Measurements from ENCODE around the gene MATN1. TPM values are rescaled to one million over a fixed set of nuclear protein-coding genes. Genes with fewer than 3 reads are reported as not detected.

Gene MATN1
- total RNA-seq, 2 donors from 2014 or later: 0.31 to 0.66 TPM

- H3K27ac Mint-ChIP-seq: peak overlapping the region in 1 of 2 donors; percentile 55
- no peaks in the 10 kb centered on the region for H3K36me3 Mint-ChIP-seq
- ATAC-seq (no peak), DNase-seq (ENCODE audit: low spot score in 2 of 2) (no peak)
- H3K9me3 Mint-ChIP-seq: no peaks in the 10 kb centered on the region
Observed at GRCh38 chr1:30704765-30705509, 18.4 kb downstream of the MATN1 start.

- Mint-ChIP-seq H3K36me3 (no peaks in the 10 kb centered on the region), H3K27ac (peak overlapping the region in 1 of 2 donors; percentile 55), H3K9me3 (no peaks in the 10 kb centered on the region)
- ATAC-seq (no peak), DNase-seq (ENCODE audit: low spot score in 2 of 2) (no peak)
Observed at GRCh38 chr1:30704271-30704670, 19.1 kb downstream of the MATN1 start.

GRCh38 chr1:30702823-30703222, 20.6 kb downstream of the MATN1 start:
- H3K27ac Mint-ChIP-seq: no peak overlapping the region
- DNase-seq (ENCODE audit: low spot score in 2 of 2): no peak
- ATAC-seq: no peak
- no peaks in the 10 kb centered on the region for H3K9me3 Mint-ChIP-seq
- no peaks in the 10 kb centered on the region for H3K36me3 Mint-ChIP-seq

- H3K36me3 Mint-ChIP-seq: no peaks in the 10 kb centered on the region
- ATAC-seq (no peak), DNase-seq (ENCODE audit: low spot score in 2 of 2) (no peak)
- no peak overlapping the region for H3K27ac Mint-ChIP-seq
- H3K9me3 Mint-ChIP-seq: no peaks in the 10 kb centered on the region
Observed at GRCh38 chr1:30701258-30701633, 22.1 kb downstream of the MATN1 start.

GRCh38 chr1:30700528-30701257, 22.7 kb downstream of the MATN1 start:
- Mint-ChIP-seq H3K27ac (no peak overlapping the region), H3K9me3 (no peaks in the 10 kb centered on the region), H3K36me3 (no peaks in the 10 kb centered on the region)
- ATAC-seq (no peak), DNase-seq (ENCODE audit: low spot score in 2 of 2) (no peak)

GRCh38 chr1:30699762-30700161, 23.6 kb downstream of the MATN1 start:
- Mint-ChIP-seq H3K36me3 (no peaks in the 10 kb centered on the region), H3K27ac (no peak overlapping the region), H3K9me3 (no peaks in the 10 kb centered on the region)
- DNase-seq (ENCODE audit: low spot score in 2 of 2): no peak
- no peak for ATAC-seq

GRCh38 chr1:30698401-30698981, 24.9 kb downstream of the MATN1 start:
- Mint-ChIP-seq H3K27ac (no peak overlapping the region), H3K36me3 (no peaks in the 10 kb centered on the region), H3K9me3 (no peaks in the 10 kb centered on the region)
- DNase-seq (ENCODE audit: low spot score in 2 of 2) (no peak), ATAC-seq (no peak)

- DNase-seq (ENCODE audit: low spot score in 2 of 2) (peak in 1 of 2 donors; percentile 51), ATAC-seq (no peak)
- H3K36me3 Mint-ChIP-seq: no peaks in the 10 kb centered on the region
- H3K27ac Mint-ChIP-seq: no peak overlapping the region
- no peaks in the 10 kb centered on the region for H3K9me3 Mint-ChIP-seq
Observed at GRCh38 chr1:30697571-30698376, 25.6 kb downstream of the MATN1 start.

- Mint-ChIP-seq H3K27ac (no peak overlapping the region), H3K9me3 (no peaks in the 10 kb centered on the region), H3K36me3 (no peaks in the 10 kb centered on the region)
- DNase-seq (ENCODE audit: low spot score in 2 of 2) (peak in 1 of 2 donors; percentile 30), ATAC-seq (no peak)
Observed at GRCh38 chr1:30696831-30697230, 26.6 kb downstream of the MATN1 start.

GRCh38 chr1:30695439-30695841, 27.9 kb downstream of the MATN1 start:
- ATAC-seq: no peak
- H3K36me3 Mint-ChIP-seq: no peaks in the 10 kb centered on the region
- no peaks in the 10 kb centered on the region for H3K9me3 Mint-ChIP-seq
- H3K27ac Mint-ChIP-seq: no peak overlapping the region
- no peak for DNase-seq (ENCODE audit: low spot score in 2 of 2)

- Mint-ChIP-seq H3K27ac (no peak overlapping the region), H3K36me3 (no peaks in the 10 kb centered on the region)
Observed at GRCh38 chr1:30694280-30695175, 28.9 kb downstream of the MATN1 start.

GRCh38 chr1:30693822-30694221, 29.6 kb downstream of the MATN1 start:
- Mint-ChIP-seq H3K27ac (no peak overlapping the region), H3K36me3 (no peaks in the 10 kb centered on the region), H3K9me3 (no peaks in the 10 kb centered on the region)
- DNase-seq (ENCODE audit: low spot score in 2 of 2) (peak in 1 of 2 donors; percentile 33), ATAC-seq (no peak)

More at GRCh38 chr1:30694280-30695175, 28.9 kb downstream of the MATN1 start:
- H3K9me3 Mint-ChIP-seq: no peaks in the 10 kb centered on the region
- ATAC-seq: no peak
- DNase-seq (ENCODE audit: low spot score in 2 of 2): peak in 1 of 2 donors; percentile 18

GRCh38 chr1:30693366-30693765, 30.0 kb downstream of the MATN1 start:
- ATAC-seq (no peak), DNase-seq (ENCODE audit: low spot score in 2 of 2) (no peak)
- H3K36me3 Mint-ChIP-seq: no peaks in the 10 kb centered on the region
- no peak overlapping the region for H3K27ac Mint-ChIP-seq
- H3K9me3 Mint-ChIP-seq: no peaks in the 10 kb centered on the region

GRCh38 chr1:30692948-30693301, 30.5 kb downstream of the MATN1 start:
- Mint-ChIP-seq H3K27ac (no peak overlapping the region), H3K36me3 (no peaks in the 10 kb centered on the region), H3K9me3 (no peaks in the 10 kb centered on the region)
- peak in 1 of 2 donors; percentile 28 for DNase-seq (ENCODE audit: low spot score in 2 of 2)
- no peak for ATAC-seq

GRCh38 chr1:30692201-30692947, 31.0 kb downstream of the MATN1 start:
- DNase-seq (ENCODE audit: low spot score in 2 of 2) (peak in 1 of 2 donors; percentile 30), ATAC-seq (no peak)
- no peak overlapping the region for H3K27ac Mint-ChIP-seq

More at GRCh38 chr1:30692201-30692947, 31.0 kb downstream of the MATN1 start:
- H3K36me3 Mint-ChIP-seq: no peaks in the 10 kb centered on the region
- no peaks in the 10 kb centered on the region for H3K9me3 Mint-ChIP-seq

Data from activated naive CD4-positive, alpha-beta T cell treated with anti-CD3 and anti-CD28 coated beads, Interleukin-2, amount 50 U/mL, for 72 hours (primary cell).